GM18868 (cell line): ENCODE data around the gene PLCD3.

ENCODE experiments used
- ATAC-seq: cut with Tn5 transposase; IDR thresholded peaks from one replicate; pipeline ENCODE4 v1.9.1; 2021; ENCODE audit warnings: mild to moderate bottlenecking, moderate library complexity; ENCODE audit not compliant: unreplicated experiment

Gene PLCD3

DNA sequence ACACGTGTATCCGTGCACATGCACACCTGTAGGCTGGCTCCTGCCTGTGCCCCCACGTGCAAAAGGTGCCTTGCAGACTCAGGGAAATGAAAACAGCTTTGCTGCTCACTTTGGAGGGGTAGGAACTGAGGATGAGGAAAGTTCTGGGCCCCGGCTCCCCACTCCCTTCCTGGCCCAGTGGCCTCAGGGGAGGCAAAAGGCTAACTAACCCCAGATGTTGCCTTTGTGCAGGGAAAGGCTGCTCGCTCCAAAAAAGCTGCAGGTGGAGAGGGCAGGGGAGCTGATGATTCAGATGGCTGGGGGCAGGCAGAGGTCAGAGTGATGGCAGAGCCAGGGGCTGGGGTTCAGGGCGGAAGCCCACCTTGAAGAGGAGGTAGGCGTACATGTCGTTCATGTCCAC is 12.4 kb downstream of the PLCD3 start:
- ATAC-seq = no peak

DNA sequence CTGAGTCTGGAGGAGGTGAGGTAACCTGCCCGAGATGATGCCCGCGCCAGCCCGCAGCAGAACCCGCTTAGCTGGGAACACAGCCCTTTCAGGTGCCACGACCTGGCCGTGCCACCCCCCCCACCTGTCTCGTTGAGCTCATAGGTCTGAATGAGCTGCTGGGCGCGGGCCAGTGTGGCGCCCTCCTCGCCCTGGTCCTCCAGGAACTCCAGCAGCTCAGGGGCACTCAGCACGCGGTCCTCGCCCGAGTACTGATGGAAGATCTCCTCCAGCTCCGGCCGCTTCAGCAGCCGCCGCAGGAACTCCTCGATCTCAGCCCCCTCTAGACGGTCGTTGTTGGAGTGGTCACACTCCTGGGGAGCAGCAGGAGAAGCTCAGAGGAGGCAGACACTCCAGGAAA is 13.6 kb downstream of the PLCD3 start:
- no peak for ATAC-seq

DNA sequence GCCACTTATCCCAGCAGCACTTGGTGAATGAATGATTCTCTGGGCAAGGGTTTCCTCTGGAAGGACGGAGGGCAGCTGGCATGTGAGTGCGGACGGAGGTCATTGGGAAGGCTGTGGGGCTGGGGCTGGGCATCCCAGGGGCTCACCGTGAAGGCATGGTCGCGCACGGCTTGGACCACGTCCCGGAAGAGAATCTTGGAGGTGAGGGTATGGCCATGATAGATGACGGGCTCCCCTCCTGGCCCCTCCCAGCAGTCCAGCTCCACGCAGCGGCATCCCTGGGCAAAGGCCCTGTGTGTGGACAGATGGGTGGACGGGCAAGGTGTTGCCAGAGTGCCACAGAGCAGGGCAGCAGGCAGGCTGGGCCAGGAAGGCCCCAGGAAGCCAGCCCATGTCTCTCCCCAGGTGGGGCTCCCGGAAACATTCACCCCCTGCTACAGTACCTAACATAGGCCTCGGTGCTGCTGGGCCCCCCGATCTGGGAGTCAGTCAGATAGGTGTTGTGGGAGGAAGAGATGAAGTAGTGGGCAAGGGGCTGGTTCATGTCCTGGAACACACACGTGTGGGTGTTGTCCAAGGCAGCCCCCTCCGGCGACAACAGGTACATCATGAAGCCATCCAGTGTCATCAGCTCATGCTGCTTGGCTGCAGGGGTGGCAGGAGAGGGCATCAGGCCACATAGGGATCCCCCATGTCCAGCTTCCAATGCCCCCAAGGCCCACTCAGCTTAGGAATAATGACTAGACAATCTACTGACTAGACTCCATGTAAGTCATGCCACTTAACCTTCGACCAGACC is 14.3 kb downstream of the PLCD3 start:
- no peak for ATAC-seq

DNA sequence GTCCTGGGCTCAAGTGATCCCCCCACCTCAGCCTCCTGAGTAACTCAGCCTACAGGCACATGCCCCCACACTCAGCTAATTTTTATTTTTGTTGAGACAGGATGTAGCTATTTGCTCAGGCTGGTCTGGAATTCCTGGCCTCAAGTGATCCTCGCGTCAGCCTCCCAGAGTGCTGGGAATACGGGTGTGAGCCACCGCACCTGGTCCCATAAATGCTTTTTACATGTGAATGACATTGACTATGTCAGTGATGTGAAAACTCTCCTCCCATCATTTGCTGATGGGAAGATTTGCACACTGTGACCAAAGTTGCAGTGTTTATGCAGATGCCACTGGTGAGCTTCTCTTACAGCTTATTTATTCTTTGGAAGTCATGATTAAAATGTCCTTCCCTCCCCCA is 15.0 kb downstream of the PLCD3 start:
- ATAC-seq = no peak

DNA sequence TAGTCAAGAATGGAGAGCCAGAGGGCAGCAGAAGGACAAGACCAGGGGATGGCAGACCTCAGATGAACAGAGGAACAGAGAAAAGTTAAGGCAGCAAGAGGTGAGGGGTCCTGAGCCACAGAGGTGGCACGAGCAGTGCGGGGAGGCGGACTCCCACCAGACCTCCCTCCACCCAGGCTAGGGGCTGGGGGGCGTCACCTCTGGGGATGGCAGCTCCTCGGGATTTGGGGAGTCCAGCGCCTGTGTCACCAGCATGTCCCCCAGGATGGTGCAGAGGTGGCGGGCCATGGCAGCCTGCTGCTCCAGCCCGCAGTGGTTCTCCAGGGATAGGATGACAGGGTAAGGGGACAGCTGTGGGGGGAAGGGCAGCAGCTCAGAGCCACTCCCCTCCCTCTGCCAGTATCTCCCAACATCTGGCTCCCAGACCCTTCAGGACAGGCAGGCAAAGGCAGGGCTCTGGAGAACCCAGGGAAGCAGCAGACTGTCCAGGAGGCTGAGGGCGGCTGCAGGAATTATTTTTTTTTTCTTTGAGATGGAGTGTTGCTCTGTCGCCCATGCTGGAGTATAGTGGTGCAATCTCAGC is 15.8 kb downstream of the PLCD3 start:
- ATAC-seq = no peak

DNA sequence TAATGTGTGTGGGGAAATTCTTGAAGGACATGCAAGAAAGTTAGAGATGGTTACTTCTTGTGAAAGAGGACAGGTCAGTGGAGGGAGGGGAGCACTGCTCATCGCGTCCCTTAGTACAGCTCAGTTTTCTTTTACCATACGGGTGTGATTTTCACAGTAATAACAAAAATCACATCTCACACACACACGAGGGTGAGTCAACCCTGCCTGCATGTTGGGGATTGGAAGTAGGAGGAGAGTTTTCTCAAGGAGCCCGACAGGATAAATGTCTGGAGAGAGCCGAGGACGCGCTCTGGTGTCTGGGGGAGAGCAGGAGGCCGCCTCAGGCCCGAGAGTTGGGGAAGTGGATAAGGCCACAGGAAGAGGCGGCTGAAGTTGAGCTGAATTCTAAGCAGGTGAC is 16.4 kb downstream of the PLCD3 start:
- no peak for ATAC-seq

DNA sequence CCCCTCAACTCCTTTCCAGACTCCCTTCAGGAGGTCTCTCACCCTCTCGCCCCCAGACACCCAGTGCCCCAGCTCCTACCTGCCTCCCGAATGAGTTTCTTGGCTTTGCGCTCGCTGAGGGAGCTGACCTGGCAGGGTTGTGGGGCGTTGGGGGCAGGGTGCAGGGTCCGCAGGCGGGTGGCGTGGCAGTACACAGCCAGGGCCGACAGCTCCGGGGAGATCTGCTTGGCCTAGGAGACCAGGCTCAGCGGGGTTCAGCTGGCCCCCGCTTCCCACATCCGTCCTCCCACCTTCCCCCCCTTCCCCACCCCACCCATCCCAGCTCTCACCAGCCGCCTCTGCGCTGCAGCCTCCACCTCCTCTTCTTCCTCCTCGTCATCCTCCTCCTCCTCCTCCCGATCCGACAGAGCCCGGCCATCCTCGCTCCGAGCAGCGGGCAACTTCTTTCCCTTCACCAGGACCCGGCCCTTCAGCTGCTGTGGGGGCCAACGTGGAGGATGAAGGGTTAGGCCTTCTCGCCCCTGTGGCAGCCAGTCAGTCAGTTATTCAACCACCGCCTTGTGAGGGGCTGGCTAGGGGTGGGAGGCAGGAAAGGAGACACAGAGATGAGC is 17.2 kb downstream of the PLCD3 start:
- no peak for ATAC-seq

DNA sequence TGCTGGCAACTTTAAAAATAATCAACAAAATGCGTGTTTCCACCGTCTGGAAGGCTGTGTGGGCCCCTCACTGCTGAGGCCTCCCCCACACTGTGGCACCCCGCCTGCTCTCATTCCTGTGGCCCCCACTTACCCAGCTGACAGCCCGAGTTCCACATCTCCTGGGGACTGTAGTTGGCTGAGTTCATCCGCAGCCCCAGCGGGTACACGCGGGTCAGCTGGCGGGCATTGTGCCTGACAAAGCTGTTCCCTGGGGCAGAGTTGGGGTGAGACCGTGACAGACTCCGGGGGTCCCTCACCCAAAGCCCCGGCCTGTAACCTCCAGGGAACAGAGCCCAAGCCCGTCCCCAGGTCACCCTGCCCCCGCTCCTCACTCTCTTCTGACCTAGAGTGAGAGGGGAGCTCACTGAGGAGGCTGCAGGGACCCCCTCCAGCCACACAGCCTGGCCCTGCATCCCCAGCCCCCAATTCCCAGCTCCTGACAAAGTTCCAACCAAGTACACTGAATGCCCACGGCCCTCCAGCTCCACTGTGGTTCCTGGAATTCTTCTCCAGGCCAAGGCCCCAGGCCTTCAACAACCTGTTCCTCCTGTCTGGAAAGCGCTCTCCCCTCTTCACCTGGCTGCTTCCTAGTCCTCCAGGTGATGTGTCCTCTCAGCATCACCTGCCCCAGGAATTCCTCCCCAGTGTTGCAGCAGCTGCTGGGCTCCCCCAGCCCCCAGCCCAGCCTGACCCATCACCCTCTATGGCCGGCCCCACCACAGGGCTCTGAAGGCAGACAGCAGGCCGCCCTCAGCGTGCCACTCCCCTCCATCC is 18.0 kb downstream of the PLCD3 start:
- no peak for ATAC-seq

DNA sequence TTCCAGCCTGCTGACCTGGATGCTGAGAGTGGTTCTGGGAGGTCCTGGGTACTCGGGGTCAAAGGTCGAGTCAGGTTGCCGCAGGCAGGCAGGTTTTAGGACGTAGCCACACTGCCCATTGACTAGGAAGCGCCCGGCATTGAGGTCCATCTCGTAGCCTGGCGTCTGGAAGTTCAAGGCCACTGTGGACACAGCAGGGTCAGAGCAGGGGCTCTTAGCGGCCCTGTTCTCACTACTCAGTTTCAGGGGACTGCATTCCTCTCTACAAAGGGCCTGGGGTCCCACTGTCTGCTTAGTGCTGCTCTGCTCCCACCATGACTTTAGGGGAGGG is 18.9 kb downstream of the PLCD3 start:
- no peak for ATAC-seq

DNA sequence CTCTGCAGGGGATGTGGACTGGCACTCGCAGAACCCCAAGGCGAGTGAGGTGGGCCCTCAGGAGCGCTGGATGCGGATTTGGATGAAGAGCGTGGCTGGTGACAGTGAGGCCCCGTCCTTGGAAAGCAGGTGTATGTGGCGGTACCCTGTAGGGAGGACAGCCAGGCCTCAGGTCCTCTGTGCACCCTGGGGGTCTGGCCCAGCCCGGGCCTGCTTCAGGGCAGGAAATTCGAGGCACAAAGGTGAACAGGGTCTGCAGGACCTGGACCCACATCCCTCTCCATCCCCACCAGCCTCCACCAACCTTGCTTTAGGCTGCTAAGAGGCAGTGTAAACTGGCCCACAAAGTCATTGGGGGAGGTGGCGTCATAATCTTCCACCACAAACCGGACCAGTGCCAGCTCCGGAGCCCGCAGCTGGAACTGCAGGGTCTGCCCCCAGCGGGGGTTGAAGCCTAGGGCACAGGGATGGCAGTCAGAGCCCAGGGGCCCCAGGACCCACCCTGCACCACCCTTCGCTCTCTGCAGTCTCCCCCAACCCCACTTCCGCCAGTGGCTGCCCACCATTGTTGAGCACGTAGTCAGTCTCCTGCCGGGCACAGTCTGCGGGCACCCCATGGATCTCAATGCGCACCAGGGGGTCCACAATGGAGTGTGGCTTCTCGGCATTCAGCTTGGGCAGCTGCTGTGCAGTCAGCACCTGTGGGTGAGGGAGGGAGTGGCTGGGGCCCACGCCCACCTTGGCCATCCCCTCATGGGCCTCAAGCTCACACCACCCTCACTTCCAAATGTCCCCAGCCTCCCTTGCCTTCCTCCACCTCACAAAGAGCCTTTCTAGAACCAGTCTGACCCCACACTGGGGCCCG is 19.5 kb downstream of the PLCD3 start:
- ATAC-seq = no peak

DNA sequence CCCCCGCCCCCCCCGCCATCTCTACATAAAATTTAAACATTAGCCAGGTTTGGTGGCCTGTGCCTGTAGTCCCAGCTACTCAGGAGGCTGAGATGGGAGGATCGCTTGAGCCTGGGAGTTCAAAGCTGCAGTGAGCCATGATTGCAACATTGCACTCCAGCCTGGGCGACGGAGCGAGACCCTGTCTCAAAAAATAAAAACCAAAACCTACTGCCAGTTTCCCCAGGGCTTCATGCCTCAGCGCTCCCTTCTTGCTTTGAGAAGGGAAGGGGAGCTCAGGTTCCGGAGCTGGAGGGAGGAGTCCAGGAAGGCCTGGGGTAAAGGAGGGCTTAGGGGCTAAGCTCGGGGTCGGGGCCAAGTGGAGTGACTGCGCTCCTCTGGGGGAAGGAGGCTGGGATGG is 20.5 kb downstream of the PLCD3 start:
- ATAC-seq = no peak

DNA sequence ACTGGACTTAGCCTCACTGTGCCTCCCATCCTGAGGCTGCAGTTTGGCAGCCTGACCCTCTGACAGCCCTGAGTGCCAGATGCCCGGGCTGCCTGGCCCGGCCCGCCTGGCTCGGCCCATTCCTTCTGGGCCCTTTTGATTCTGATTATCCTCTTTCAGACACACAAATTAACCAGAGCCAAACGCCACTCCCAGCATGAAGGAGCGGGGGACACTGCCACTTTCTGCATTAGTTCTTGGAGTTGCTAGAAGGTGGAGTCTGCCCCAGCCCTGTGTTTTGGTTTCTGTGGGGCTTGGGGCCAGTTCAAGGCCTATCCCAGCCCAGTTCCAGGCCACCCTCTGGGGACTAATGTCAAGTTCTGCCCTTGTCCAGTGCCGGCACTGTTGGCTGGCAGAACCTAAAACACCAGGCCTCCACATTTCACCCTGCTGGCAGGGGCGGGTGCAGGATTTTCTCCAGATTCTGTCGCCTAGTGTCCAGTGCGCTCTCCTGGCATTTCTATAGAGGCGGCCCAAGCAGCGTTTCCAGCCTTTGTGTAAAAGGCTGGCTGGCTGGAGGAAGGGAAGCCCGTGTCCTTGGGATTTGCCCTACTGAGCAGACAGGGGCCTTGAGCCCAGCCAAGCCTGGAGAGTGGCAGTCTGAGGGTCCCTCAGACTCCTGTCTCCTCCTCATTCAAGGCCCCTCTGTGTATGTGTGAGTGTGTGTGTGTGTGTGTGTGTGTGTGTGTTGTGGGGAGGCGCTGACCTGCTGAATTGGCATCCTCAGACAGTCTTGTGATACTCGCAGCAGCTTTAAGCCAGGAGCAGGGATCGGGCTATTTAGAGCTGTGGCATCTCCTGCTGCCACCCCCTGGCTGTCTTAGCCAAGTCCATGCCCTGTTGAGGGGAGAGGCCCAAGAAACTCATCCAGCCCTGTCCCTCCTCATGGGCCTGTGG is 21.4 kb downstream of the PLCD3 start:
- ATAC-seq = no peak

DNA sequence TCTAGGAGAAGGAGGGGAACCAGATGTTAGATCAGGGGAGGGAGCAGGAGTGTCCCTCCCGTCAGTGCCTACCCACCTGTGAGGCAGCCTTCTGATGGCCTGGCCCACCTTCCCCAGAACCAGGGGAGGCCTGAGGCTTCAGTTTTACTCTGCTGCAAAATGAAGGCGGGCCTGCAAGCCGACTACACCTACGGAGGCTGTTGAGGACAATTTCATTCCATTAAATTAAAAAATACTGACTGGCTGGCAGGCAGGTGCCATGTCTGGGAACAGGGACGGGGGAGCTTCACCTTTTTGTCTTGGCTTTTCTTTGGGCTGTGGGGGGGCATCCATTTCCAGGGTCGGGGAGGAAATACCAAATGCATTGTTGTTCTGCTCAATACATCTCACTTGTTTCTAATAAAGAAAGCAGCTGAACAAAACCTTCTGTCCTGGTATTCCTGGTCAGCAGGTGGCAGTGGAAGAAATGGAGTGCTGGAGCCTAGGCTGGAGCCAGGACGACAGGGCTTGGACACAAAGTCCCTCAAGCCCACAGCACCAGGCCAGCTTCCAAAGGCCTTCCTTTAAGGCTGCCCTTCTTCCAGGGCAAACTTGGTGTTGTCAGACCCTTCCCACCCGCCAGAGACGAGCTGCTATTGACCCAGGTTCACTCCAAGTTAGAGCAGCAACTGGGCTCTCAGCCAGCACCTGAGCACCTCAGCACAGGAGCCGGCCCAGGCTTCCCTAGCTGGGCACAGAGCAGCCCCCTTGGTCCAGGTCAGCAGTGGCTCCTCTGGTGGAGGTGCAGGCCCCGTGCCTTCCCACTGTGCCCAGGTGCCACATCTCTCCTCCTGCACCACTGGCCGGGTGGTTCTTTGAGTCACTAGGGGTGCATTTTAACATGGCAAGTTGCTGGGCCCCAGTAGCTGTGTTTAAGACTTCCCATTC is 23.5 kb downstream of the PLCD3 start:
- ATAC-seq = no peak

DNA sequence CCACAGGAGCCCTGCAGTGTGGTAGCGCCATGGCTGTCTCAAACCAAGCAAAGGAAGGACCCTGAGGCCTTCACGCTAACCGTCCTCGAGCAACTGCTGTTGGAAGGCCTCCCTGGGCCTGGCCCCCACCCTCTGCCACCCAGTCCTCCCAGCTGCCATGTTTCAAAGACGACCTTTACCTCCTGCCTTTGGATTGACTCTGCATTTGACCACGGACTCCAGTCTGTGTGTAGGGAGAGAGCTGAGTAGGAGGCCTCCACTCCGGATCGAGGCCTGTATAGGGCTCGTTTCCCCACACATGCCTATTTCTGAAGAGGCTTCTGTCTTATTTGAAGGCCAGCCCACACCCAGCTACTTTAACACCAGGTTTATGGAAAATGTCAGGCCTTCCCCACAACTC is 24.3 kb downstream of the PLCD3 start:
- ATAC-seq = no peak

DNA sequence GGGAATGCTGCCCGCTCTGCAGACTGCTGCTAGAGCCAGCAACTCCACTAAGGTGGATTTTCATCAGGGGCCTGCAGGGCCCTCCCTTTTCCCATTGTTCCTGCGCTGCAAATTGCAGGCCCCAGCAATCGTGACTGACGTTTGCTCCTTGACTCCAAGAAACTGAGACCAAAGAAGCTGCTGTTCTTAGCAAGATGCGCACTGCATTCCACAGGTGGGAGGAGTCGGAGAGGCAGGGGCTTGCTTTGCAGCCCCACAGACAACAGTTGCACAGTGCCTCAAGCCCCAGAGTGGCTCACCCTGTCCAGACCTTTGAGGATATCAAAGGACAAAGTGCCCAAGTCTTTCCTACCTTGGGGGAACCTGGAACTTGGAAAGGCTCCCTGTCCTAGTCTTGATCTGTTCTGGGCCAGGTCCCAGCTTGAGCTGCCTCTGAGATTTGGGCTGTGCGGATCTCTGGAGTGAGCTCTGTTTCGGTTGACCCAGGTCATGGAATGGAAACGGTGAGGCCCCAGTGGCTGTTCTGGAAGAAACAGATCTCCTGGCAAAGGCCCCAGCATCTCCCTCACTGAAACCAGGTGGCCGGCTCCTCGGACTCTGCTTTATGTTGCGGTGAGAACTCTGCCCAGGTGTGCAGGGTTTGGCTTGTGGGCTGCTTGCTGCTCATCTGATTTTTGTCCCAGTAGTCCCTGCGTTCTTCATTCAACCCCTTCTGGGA is 24.9 kb downstream of the PLCD3 start:
- ATAC-seq = no peak

DNA sequence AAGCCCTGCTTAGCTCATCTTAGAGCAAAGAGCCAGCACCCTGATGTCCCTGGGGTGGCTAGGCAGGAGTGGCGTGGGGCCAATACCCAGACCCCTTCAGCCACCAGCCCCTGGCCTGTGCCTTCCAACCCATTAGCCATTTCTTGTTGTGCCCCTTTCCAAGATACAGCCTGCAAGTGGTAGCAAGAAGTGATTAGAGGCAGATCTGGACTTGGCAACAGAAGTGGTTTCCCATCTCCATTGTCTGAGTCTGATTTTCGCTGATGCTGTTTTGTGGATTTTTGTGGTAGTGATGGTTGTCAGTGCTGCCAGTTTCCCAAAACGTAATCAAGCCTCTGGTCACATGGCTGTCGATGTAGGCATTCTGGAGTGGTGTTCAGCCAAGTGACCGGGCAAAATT is 25.7 kb downstream of the PLCD3 start:
- ATAC-seq = no peak

DNA sequence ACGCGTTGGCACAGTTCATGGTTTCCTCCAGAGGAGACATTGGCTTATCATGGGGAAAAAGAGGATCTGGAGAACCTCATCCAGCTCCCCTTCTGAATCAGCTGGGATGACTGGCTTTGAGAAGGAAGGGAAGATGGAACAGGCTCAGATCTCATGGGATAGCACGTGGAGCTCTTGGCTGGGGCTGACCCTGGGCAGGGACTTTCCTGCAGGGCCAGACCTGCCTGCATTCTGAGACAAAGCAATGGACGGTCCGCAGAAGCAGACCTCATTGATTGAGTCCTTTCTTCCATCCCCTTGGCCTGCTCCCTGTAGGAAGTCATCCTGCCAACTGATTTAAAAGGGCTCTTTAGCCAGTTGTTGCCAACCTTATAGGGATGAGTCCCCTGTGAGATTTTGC is 26.2 kb downstream of the PLCD3 start:
- ATAC-seq = no peak
